GM12873 (cell line): ENCODE data around the gene EREG.
A peak's percentile ranks its signal among the peaks of the same experiment; 100 is the strongest.

Experiments used
- TF ChIP-seq, protein P1 (sequence below): IDR thresholded peaks from 2 replicates; pipeline ENCODE4 v1.5.1; 2012; ENCODE audit warnings: low read depth, mild to moderate bottlenecking, moderate library complexity, low read length, control low read depth; ENCODE audit not compliant: insufficient read depth; ENCODE audit errors: missing control alignments

Gene EREG, protein sequence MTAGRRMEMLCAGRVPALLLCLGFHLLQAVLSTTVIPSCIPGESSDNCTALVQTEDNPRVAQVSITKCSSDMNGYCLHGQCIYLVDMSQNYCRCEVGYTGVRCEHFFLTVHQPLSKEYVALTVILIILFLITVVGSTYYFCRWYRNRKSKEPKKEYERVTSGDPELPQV

DNA sequence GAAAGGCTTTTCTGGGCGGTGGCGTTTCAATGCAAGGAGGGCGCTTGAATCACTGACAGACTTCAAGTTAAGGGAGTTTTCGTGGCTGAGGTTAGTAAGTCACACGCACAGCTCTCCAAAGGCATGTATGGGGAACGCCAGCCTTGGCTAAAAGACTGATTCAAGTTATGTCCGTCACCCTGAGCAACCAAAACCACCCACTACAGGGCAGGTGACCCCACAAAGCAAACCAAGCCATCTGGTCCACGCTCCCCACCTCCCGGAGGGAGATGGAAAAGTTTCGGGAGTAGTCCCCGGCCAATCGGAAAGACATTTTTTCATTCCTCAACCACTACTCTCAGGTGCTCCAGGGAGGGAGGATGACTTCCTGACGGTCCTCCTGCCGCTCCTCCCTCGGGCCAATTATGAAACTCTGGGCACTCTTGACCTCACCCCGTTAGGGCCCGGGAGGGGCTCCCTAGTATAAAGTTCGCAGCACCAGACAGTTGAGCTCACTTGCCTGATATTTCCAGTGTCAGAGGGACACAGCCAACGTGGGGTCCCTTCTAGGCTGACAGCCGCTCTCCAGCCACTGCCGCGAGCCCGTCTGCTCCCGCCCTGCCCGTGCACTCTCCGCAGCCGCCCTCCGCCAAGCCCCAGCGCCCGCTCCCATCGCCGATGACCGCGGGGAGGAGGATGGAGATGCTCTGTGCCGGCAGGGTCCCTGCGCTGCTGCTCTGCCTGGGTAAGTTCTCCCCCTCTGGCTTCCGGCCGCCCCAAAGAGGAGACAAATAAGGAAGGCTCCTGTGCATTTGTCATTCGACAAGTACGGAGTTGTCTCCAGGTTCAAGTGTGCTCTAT, at the start of gene EREG:
TSS of gene EREG (plus strand) at position 494 of the 840 bp plus-strand sequence. CDS start at position 658, 164 bp downstream.
- TF ChIP-seq, protein P1, sequence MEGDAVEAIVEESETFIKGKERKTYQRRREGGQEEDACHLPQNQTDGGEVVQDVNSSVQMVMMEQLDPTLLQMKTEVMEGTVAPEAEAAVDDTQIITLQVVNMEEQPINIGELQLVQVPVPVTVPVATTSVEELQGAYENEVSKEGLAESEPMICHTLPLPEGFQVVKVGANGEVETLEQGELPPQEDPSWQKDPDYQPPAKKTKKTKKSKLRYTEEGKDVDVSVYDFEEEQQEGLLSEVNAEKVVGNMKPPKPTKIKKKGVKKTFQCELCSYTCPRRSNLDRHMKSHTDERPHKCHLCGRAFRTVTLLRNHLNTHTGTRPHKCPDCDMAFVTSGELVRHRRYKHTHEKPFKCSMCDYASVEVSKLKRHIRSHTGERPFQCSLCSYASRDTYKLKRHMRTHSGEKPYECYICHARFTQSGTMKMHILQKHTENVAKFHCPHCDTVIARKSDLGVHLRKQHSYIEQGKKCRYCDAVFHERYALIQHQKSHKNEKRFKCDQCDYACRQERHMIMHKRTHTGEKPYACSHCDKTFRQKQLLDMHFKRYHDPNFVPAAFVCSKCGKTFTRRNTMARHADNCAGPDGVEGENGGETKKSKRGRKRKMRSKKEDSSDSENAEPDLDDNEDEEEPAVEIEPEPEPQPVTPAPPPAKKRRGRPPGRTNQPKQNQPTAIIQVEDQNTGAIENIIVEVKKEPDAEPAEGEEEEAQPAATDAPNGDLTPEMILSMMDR: no peak

DNA sequence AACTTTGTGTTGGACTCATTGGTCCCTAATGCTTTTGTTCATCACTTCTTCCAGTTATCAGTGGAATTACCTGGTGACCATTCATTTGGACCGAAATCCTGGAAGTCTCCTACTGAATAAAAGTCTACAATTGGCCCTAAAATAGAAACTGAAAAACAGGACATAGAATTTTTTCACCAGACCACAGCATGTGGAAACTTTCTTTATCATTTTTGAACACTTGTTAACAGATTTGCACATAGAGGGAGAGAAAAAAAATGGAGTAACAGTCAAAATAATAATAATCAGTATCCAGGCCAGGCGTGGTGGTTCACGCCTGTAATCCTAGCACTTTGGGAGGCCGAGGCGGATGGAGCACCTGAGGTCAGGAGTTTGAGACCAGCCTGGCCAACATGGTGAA, 49.6 kb upstream of the EREG start:
- TF ChIP-seq, protein P1: no peak

DNA sequence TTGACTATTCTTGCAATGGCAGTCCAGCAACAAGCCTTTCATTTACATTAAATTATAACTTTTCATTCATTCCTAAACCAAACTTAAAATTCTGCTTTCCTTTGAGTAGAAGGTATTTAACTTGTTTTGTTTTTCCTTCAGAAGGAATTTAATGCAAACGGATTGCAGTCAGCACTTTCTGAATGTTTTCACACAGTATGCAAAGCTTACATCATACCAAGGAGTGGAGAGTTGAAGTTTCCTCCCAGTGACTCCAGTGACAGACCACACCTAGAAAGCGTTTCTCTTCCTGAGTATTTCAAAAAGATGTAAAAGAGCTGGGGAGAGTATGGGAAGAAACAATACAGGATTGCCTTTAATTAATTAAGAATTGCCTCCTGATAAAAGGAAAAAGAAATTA, 48.5 kb upstream of the EREG start:
- TF ChIP-seq, protein P1: no peak

DNA sequence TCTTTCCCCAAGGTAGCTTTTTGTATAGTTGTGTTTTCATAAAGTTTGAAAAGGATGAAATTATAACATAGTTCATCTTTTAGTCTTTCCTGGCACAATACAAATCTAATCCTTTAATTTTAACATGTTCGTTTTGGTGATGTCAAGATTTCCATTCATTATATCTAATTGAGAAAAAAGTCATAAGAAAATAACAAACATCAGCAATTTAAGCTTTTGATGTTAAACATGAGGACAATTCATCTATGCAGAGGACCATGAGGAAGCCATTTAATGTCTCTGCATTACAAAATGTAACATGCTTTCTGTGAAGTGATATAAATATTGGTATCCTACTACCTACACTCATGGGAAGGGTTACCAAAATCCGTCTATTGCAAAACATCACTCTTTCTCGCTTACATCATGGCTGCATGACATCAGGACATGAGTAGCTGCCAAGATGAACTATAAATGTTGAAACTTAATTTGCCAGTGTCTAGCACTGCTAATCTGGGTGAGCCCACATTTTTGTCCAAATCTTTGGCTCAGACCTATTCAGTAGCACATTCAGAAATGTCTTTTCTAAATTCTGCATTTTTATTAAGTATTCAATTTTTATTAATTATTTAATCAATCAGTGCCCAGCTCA, 47.2 kb upstream of the EREG start:
- TF ChIP-seq, protein P1: no peak

DNA sequence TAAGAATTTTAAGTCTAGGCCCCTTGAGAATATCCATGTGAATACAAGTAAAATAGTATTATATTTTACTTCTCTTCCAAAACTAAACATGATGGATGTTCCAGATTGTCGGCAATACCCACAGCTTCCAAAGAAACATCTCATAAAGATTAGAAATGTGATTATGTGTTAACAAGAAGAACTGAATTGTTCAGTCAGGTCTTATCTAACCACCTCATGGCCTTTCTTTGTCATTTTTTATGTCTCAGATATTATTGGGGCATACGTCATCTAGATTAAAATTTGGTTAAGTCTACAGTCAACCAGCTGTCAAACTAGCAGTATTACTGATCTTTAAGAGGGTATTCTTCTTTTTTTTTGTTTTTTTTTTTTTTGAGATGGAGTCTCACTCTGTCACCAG, 46.7 kb upstream of the EREG start:
- TF ChIP-seq, protein P1: no peak

DNA sequence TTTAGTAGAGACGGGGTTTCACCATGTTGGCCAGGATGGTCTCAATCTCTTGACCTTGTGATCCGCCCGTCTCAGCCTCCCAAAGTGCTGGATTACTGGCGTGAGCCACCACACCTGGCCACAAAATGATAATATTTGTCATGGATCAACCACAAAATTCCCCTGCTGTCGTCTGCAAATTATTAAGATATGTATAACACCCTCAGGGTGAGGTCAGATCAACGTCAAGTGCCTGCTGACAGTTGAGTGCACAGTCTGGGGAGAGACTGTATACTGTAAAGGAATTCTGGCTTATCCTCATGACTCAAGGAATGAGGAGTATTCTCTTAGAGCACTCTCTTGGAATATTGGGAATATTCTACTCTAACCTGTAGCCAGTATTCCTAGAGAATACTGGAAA, 45.5 kb upstream of the EREG start:
- TF ChIP-seq, protein P1: no peak

DNA sequence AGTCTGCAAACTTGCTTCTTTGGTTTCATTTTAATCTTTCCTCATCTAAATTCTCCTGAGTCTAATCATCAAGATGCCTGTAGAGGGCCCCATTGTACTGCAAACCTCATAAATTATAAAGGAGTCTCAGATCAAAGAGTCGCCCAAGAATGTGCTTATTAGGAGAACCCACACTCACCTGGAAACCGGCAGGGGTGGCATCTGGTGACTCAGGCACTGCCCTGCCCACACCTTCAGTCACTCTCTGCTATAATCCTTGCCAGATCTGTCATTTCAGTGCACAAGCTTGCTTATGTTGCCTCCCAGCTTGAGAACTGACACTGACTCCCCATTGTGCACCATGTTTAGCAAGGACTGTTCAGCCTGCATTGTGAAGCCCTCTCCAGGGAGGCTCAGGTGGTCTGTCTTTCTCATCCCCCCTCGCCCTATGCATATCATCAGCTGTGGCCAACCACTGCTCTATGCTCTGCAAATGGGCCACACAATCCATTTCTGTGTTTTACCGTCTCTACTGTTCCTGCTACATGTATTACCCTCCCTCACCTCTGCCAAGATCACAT, 44.3 kb upstream of the EREG start:
- TF ChIP-seq, protein P1: peak; percentile 46
